MCF 10A (cell line): Measurements from ENCODE around the gene RABL6. TPM values are rescaled to one million over a fixed set of nuclear protein-coding genes. Genes with fewer than 3 reads are reported as not detected.

Source experiments
- BruUV-seq: library from RNA; stranded (reverse); fragments of 400-500 nt; replicated peaks from 2 replicates; lab custom pipeline; 2021; lab: Mats Ljungman, UMichigan
- CTCF ChIA-PET: fragments of 300-600 bp; sonication (Branson Sonifier 250); formaldehyde crosslinking; extraction: SDS; loops from one replicate; lab custom pipeline; 2021; ENCODE audit warnings: antibody characterized with exemption, inconsistent platforms; lab: Yijun Ruan, JAX
- POLR2A ChIA-PET: fragments of 300-600, 350-650 bp; sonication (Branson Sonifier 250); formaldehyde crosslinking; extraction: SDS; loops from one replicate; lab custom pipeline; 2020; ENCODE audit warnings: antibody characterized with exemption, inconsistent platforms; lab: Yijun Ruan, JAX
- DNase-seq: peaks from one replicate; pipeline ENCODE4 v3.0.0-alpha.2; 2018; ENCODE audit not compliant: unreplicated experiment
- H3K27ac Mint-ChIP-seq: one replicate; pipeline ENCODE4 v1.8.0; 2022; ENCODE audit warnings: mild to moderate bottlenecking, low read depth, mixed read lengths; ENCODE audit not compliant: unreplicated experiment
- H3K27me3 Mint-ChIP-seq: one replicate; pipeline ENCODE4 v1.8.0; 2022; ENCODE audit warnings: mixed read lengths; ENCODE audit not compliant: insufficient read depth, unreplicated experiment
- H3K36me3 Mint-ChIP-seq: one replicate; pipeline ENCODE4 v1.8.0; 2022; ENCODE audit warnings: mild to moderate bottlenecking, moderate library complexity, mixed read lengths; ENCODE audit not compliant: insufficient read depth, unreplicated experiment
- H3K4me1 Mint-ChIP-seq: one replicate; pipeline ENCODE4 v1.8.0; 2022; ENCODE audit warnings: mixed read lengths; ENCODE audit not compliant: insufficient read depth, unreplicated experiment
- H3K4me3 Mint-ChIP-seq: one replicate; pipeline ENCODE4 v1.8.0; 2022; ENCODE audit warnings: mild to moderate bottlenecking, moderate library complexity, mixed read lengths; ENCODE audit not compliant: unreplicated experiment
- H3K9me3 Mint-ChIP-seq: one replicate; pipeline ENCODE4 v1.8.0; 2022; ENCODE audit warnings: mixed read lengths; ENCODE audit not compliant: unreplicated experiment
- intact Hi-C: fragments of 100-400 bp; cut with micrococcal nuclease; formaldehyde crosslinking; loops from 2 replicates; pipeline ENCODE4 v1.14.1; 2022
- total RNA-seq: library from RNA; stranded (reverse); gene quantifications from 2 replicates; pipeline ENCODE4 v1.2.3, GENCODE V29; 2022
- TF ChIP-seq, protein P1 (sequence below): fragments of 200-600 bp; IDR thresholded peaks from one replicate; pipeline ENCODE4 v1.8.0; 2022; ENCODE audit warnings: antibody characterized with exemption, mild to moderate bottlenecking; ENCODE audit not compliant: unreplicated experiment

RABL6 gene
- total RNA-seq, 1 experiment from 2014 or later: 77.8 TPM

DNA sequence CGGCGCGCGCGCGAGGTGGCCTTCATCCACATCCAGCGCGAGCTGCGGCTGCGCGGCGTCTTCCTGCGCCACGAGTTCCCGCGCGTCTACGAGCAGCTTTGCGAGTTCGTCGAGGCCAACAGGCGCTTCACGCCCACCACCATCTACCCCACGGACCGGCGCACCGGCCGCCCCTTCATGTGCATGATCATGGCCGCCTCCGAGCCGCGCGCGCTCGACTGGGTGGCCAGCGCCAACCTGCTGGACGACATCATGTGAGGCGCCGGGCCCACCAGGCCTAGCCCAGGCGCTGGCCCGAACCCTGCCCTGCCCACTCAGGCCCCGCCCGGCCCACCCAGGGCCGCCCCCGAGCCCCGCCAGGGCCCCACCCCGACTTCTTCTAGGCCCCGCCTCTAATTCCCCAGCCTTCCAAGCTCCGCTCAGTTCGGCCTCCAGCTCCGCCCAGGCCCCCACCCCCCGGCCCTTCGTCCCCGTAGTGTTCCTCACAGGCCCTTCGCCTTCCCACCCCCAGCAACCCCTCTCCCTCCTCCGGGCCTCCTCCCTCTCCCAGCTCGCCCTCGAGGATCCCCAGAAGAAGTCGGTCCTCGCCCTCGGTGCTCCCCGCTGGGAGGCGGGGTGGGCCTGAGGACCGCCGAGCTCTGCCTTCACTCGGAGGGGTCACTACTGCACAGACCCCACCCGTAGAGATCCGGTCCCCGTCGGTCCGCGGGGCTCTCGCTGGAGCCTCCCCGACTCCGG, 39.5 kb downstream of the RABL6 start:
- BruUV-seq: no TSS peak
- DNase-seq: peak; percentile 43
- Mint-ChIP-seq H3K4me1 (no peaks in the 10 kb centered on the region), H3K27ac (peak overlapping the region; percentile 89), H3K36me3 (peaks cover 37% of the 10 kb centered on the region), H3K4me3 (peak overlapping the region; percentile 96), H3K27me3 (no peaks in the 10 kb centered on the region), H3K9me3 (no peaks in the 10 kb centered on the region)
- CTCF ChIA-PET: interaction anchor here (0.9 to 1.6 kb wide), 3 partner anchors 35 to 188 kb away, joined by 3 to 4 read pairs (median 3); no protein-coding TSS in a partner anchor
- POLR2A ChIA-PET: interaction anchor here (0.6 to 2.6 kb wide), 11 partner anchors 13 to 394 kb away, joined by 3 to 25 read pairs (median 5); partner anchors contain the start of genes EDF1, RABL6, TMEM141 and TUBB4B
- intact Hi-C loops: loop anchor here (10.0 kb wide), 1 partner anchor 98 kb away; the partner anchor contains the start of genes C8G and FBXW5
- TF ChIP-seq, protein P1, sequence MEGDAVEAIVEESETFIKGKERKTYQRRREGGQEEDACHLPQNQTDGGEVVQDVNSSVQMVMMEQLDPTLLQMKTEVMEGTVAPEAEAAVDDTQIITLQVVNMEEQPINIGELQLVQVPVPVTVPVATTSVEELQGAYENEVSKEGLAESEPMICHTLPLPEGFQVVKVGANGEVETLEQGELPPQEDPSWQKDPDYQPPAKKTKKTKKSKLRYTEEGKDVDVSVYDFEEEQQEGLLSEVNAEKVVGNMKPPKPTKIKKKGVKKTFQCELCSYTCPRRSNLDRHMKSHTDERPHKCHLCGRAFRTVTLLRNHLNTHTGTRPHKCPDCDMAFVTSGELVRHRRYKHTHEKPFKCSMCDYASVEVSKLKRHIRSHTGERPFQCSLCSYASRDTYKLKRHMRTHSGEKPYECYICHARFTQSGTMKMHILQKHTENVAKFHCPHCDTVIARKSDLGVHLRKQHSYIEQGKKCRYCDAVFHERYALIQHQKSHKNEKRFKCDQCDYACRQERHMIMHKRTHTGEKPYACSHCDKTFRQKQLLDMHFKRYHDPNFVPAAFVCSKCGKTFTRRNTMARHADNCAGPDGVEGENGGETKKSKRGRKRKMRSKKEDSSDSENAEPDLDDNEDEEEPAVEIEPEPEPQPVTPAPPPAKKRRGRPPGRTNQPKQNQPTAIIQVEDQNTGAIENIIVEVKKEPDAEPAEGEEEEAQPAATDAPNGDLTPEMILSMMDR: no peak

DNA sequence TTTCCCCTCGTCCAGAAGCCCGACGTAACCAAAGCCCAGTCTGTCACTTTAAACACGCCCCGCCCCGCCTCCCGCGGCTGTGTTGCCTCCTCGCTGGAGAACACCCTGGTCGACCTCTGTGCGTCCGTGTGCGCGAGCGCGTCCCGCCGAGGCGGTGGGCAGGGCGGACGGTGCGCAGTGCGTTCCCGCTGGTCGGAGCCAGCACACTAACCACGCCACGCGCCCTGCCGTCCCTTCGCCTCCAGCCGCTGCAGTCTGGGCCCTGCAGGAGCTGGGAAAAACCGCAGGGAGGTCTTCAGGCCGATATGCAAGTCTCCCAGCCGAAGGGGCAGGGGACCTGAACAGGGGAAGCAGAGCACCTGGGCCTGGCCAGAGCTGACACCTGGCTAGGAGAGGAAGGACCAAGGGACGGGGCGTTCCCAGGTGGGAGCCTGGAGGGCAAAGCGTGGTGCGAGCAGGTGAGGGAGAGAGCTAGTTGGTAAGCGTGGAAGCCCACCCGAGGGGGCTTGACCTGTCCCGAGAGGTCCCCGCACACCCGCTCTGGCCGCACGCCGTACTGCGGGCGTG, 40.2 kb downstream of the RABL6 start:
- TF ChIP-seq, protein P1: no peak
- Mint-ChIP-seq H3K27ac (peak overlapping the region; percentile 89), H3K4me3 (peak overlapping the region; percentile 96), H3K4me1 (no peaks in the 10 kb centered on the region), H3K36me3 (peaks cover 35% of the 10 kb centered on the region), H3K27me3 (no peaks in the 10 kb centered on the region), H3K9me3 (no peaks in the 10 kb centered on the region)
- DNase-seq: peak; percentile 92
- no TSS peak for BruUV-seq
- ChIA-PET POLR2A (interaction anchor here (0.6 to 2.6 kb wide), 19 partner anchors 8 to 562 kb away, joined by 3 to 25 read pairs (median 4); partner anchors contain the start of genes EDF1, FBXW5, RABL6 and TMEM141), CTCF (interaction anchor here (0.9 to 1.6 kb wide), 5 partner anchors 35 to 187 kb away, joined by 3 to 4 read pairs (median 3); no protein-coding TSS in a partner anchor)
- intact Hi-C loops: loop anchor here (10.0 kb wide), 1 partner anchor 97 kb away; the partner anchor contains the start of genes C8G and FBXW5

- H3K27ac Mint-ChIP-seq: peak overlapping the region; percentile 89
- TF ChIP-seq, protein P1: no peak
- TSS peak; percentile 86 for BruUV-seq
- ChIA-PET POLR2A (interaction anchor here (0.6 to 2.6 kb wide), 17 partner anchors 9 to 562 kb away, joined by 3 to 25 read pairs (median 4); partner anchors contain the start of genes EDF1, FBXW5, RABL6 and TMEM141), CTCF (interaction anchor here (0.9 to 1.6 kb wide), 5 partner anchors 36 to 186 kb away, joined by 3 to 4 read pairs (median 3); no protein-coding TSS in a partner anchor)
- intact Hi-C loops: loop anchor here (10.0 kb wide), 1 partner anchor 96 kb away; the partner anchor contains the start of genes C8G and FBXW5
- H3K4me1 Mint-ChIP-seq: no peaks in the 10 kb centered on the region
- no peaks in the 10 kb centered on the region for H3K27me3 Mint-ChIP-seq
- peaks cover 35% of the 10 kb centered on the region for H3K36me3 Mint-ChIP-seq
- DNase-seq: peak; percentile 47
- no peaks in the 10 kb centered on the region for H3K9me3 Mint-ChIP-seq
- H3K4me3 Mint-ChIP-seq: peak overlapping the region; percentile 96
These were observed 40.8 kb downstream of the RABL6 start for GRCh38 chr9:136848393-136849037.
